H1 (cell line): ENCODE results near the gene PTMA. TPM values are rescaled to one million over a fixed set of nuclear protein-coding genes. Genes with fewer than 3 reads are reported as not detected.
"Not testable (repeated sequence)": the region's sequence is repeated elsewhere in the genome, so short reads cannot be mapped to it uniquely, and the experiment has no call there.

Source experiments
- CTCF ChIA-PET: fragments of 300-600 bp; sonication (Branson Sonifier 250); formaldehyde crosslinking; loops from one replicate; lab custom pipeline; 2021; ENCODE audit not compliant: partially characterized antibody; lab: Charles Lee
- POLR2A ChIA-PET: fragments of 300-600 bp; sonication (Branson Sonifier 250); formaldehyde crosslinking; loops from one replicate; lab custom pipeline; 2021; ENCODE audit warnings: inconsistent platforms; ENCODE audit not compliant: partially characterized antibody; lab: Charles Lee
- DNase-seq, 2 experiments: peaks; one replicate each; pipeline versions ENCODE4 v3.0.0 to v3.0.0-alpha.2; 2010 to 2022; ENCODE audit warnings: low spot score in 2 of 2, low read depth in 1 of 2, mixed read lengths in 1 of 2
- FAIRE-seq: peaks from 2 replicates; lab custom pipeline; 2011; peaks lifted over from hg19 to GRCh38; lab: Jason Lieb, UNC
- H2AFZ ChIP-seq: 2 replicates; pipeline ENCODE4 v1.8.1; 2012; ENCODE audit warnings: low read length, inconsistent platforms
- H2AK5ac ChIP-seq: 2 replicates; pipeline ENCODE4 v1.6.1; 2013; ENCODE audit warnings: low read depth, low read length
- H2BK120ac ChIP-seq: replicated peaks from 2 replicates; pipeline ENCODE3; 2013; ENCODE audit warnings: low read depth, low read length, inconsistent platforms
- H2BK12ac ChIP-seq: 2 replicates; pipeline ENCODE4 v1.6.1; 2013; ENCODE audit warnings: low read depth, low read length
- H2BK15ac ChIP-seq: 2 replicates; pipeline ENCODE4 v1.6.1; 2013; ENCODE audit warnings: low read length
- H2BK20ac ChIP-seq: 2 replicates; pipeline ENCODE4 v1.6.1; 2013; ENCODE audit warnings: low read length
- H2BK5ac ChIP-seq: 2 replicates; pipeline ENCODE4 v1.6.1; 2013; ENCODE audit warnings: low read depth, low read length
- H3K14ac ChIP-seq: 2 replicates; pipeline ENCODE4 v1.6.1; 2013; ENCODE audit warnings: inconsistent platforms; ENCODE audit not compliant: insufficient read length
- H3K18ac ChIP-seq: 2 replicates; pipeline ENCODE4 v1.6.1; 2013; ENCODE audit warnings: low read length; ENCODE audit errors: extremely low read depth
- H3K23ac ChIP-seq: 2 replicates; pipeline ENCODE4 v1.6.1; 2013; ENCODE audit warnings: inconsistent platforms; ENCODE audit not compliant: insufficient read length
- H3K23me2 ChIP-seq: 2 replicates; pipeline ENCODE4 v1.6.1; 2013; ENCODE audit warnings: low read depth, low read length
- H3K27ac ChIP-seq: 2 replicates; pipeline ENCODE4 v1.6.1; 2011; ENCODE audit warnings: low read depth, low read length, inconsistent platforms
- H3K27me3 ChIP-seq, 4 experiments: replicated peaks in 1 of 4; 1 replicate in 1 of 4; 2 replicates in 3 of 4; pipeline versions ENCODE4 v1.6.1 to v1.8.1; 2011 to 2013; ENCODE audit warnings: low read length in 3 of 4, mild to moderate bottlenecking in 3 of 4, inconsistent platforms in 2 of 4, mixed read lengths in 2 of 4, moderate library complexity in 1 of 4; ENCODE audit not compliant: control insufficient read depth in 3 of 4, insufficient read depth in 3 of 4; ENCODE audit errors: extremely low read depth in 1 of 4
- H3K36me3 ChIP-seq, 4 experiments: 2 replicates each; pipeline versions ENCODE4 v1.6.1 to v1.8.1; 2011 to 2013; ENCODE audit warnings: mild to moderate bottlenecking in 4 of 4, low read length in 3 of 4, moderate library complexity in 2 of 4, control low read depth in 1 of 4, inconsistent platforms in 1 of 4; ENCODE audit not compliant: insufficient read depth in 4 of 4, control insufficient read depth in 2 of 4
- H3K4ac ChIP-seq: replicated peaks from 2 replicates; pipeline ENCODE3; 2013; ENCODE audit warnings: low read length, low read depth, mixed read lengths, inconsistent platforms; ENCODE audit not compliant: insufficient read length
- H3K4me1 ChIP-seq, 4 experiments: replicated peaks in 1 of 4; 1 replicate in 1 of 4; 2 replicates in 3 of 4; pipeline versions ENCODE4 v1.6.1 to v1.8.1; 2011 to 2013; ENCODE audit warnings: low read length in 3 of 4, inconsistent platforms in 2 of 4, mixed read lengths in 1 of 4; ENCODE audit not compliant: insufficient read depth in 4 of 4, control insufficient read depth in 3 of 4
- H3K4me2 ChIP-seq, 2 experiments: 2 replicates each; pipeline versions ENCODE4 v1.6.1 to v1.8.1; 2011 to 2013; ENCODE audit warnings: low read depth in 2 of 2, low read length in 2 of 2, control low read depth in 1 of 2, inconsistent platforms in 1 of 2, mild to moderate bottlenecking in 1 of 2; ENCODE audit not compliant: insufficient read depth in 1 of 2
- H3K4me3 ChIP-seq, 4 experiments: fragments of 200-600, 300-600 bp in 1 of 4; sonication (generic), shearing (Covaris generic), sonication (Bioruptor Twin) in 1 of 4; 2 replicates each; pipeline versions ENCODE4 v1.5.1 to v1.8.1; 2011 to 2016; ENCODE audit warnings: low read length in 4 of 4, low read depth in 3 of 4, control low read depth in 2 of 4, inconsistent platforms in 2 of 4, mild to moderate bottlenecking in 2 of 4, mixed read lengths in 1 of 4, moderate library complexity in 1 of 4; ENCODE audit not compliant: insufficient read depth in 2 of 4; ENCODE audit errors: extremely low read depth in 1 of 4
- H3K56ac ChIP-seq: replicated peaks from 2 replicates; pipeline ENCODE3; 2013; ENCODE audit warnings: low read depth, mild to moderate bottlenecking, mixed read lengths, low read length, inconsistent platforms; ENCODE audit not compliant: insufficient read length
- H3K79me1 ChIP-seq: 2 replicates; pipeline ENCODE4 v1.6.1; 2013; ENCODE audit warnings: low read depth, low read length, control low read depth
- H3K79me2 ChIP-seq, 2 experiments: 2 replicates each; pipeline versions ENCODE4 v1.6.1 to v1.8.1; 2012 to 2013; ENCODE audit warnings: low read length in 2 of 2, mild to moderate bottlenecking in 2 of 2, inconsistent platforms in 1 of 2; ENCODE audit not compliant: insufficient read depth in 2 of 2, control insufficient read depth in 1 of 2
- H3K9ac ChIP-seq, 4 experiments: replicated peaks in 1 of 4; 1 replicate in 1 of 4; 2 replicates in 3 of 4; pipeline versions ENCODE4 v1.6.1 to v1.8.1; 2011 to 2013; ENCODE audit warnings: low read depth in 3 of 4, low read length in 3 of 4, control low read depth in 2 of 4, mild to moderate bottlenecking in 2 of 4, moderate library complexity in 2 of 4, inconsistent platforms in 1 of 4; ENCODE audit errors: extremely low read depth in 1 of 4
- H3K9me3 ChIP-seq, 2 experiments: 2 replicates each; pipeline versions ENCODE4 v1.6.1 to v1.8.1; 2012 to 2013; ENCODE audit warnings: mild to moderate bottlenecking in 2 of 2, moderate library complexity in 2 of 2, control low read depth in 1 of 2, inconsistent platforms in 1 of 2, low read depth in 1 of 2, low read length in 1 of 2, mixed read lengths in 1 of 2; ENCODE audit not compliant: insufficient read depth in 2 of 2
- H4K20me1 ChIP-seq, 2 experiments: replicated peaks in 1 of 2; 2 replicates each; pipeline versions ENCODE3 to v1.8.1; 2011 to 2013; ENCODE audit warnings: inconsistent platforms in 2 of 2, low read length in 2 of 2, mild to moderate bottlenecking in 1 of 2; ENCODE audit not compliant: insufficient read depth in 2 of 2, control insufficient read depth in 1 of 2
- H4K5ac ChIP-seq: 2 replicates; pipeline ENCODE4 v1.6.1; 2013; ENCODE audit warnings: low read length, low read depth, mixed read lengths, inconsistent platforms; ENCODE audit not compliant: insufficient read length
- H4K8ac ChIP-seq: 2 replicates; pipeline ENCODE4 v1.8.0; 2013; ENCODE audit warnings: mild to moderate bottlenecking, moderate library complexity, low read length, inconsistent platforms; ENCODE audit not compliant: insufficient read depth; ENCODE audit errors: extremely low read depth
- H4K91ac ChIP-seq: replicated peaks from 2 replicates; pipeline ENCODE3; 2013; ENCODE audit warnings: low read length, mixed read lengths, inconsistent platforms; ENCODE audit not compliant: insufficient read length
- CEBPB ChIP-seq: IDR thresholded peaks from 2 replicates; pipeline ENCODE4 v1.6.1; 2012; ENCODE audit warnings: low read depth, low read length
- WGBS, 2 experiments: shearing (Covaris generic) in 1 of 2; methylation state at CpG; one replicate each; pipeline versions ENCODE4 v1.1.6 to v1.1.7; 2013 to 2015; ENCODE audit warnings: low lambda C conversion rate in 2 of 2, mixed read lengths in 2 of 2, inconsistent platforms in 1 of 2, low coverage in 1 of 2, missing lambda C conversion rate in 1 of 2; ENCODE audit not compliant: insufficient replicate concordance in 2 of 2, insufficient coverage in 1 of 2, insufficient read length in 1 of 2; ENCODE audit errors: extremely low coverage in 1 of 2, missing lambda C conversion rate in 1 of 2; 5-methylcytosine and 5-hydroxymethylcytosine counted together
- polyA plus RNA-seq, 7 experiments: library from polyadenylated mRNA; depleted of rRNA in 3 of 7; stranded (reverse) in 5 of 7; unstranded in 2 of 7; fragments of >200 nt in 5 of 7; fragments of 200-250 nt in 2 of 7; gene quantifications; 1 replicate in 5 of 7; 2 replicates in 1 of 7; 4 replicates in 1 of 7; pipeline versions ENCODE4 v1.2.1 to v1.2.3, GENCODE V29; 2011 to 2013; ENCODE audit warnings: missing spikeins in 2 of 7, mixed read lengths in 2 of 7
- total RNA-seq: library from RNA; stranded (reverse); fragmentation: NEBNext Ultra II Directional; extraction: Animal tissue kit (Norgen Biotek cat#: 25700); gene quantifications from 2 replicates; pipeline ENCODE4 v1.2.1, GENCODE V29; 2021

The PTMA gene
- total and polyA plus RNA-seq, 2 of the 8 experiments (the other 6 are each of a cell fraction or from before 2014, with no cell fraction given): 683 to 2,680 TPM

- not testable (repeated sequence) for H4K20me1 ChIP-seq, H2BK12ac ChIP-seq, H4K5ac ChIP-seq, DNase-seq, H3K9ac ChIP-seq, H3K4me2 ChIP-seq, H3K9me3 ChIP-seq, H3K23me2 ChIP-seq, H3K23ac ChIP-seq, H3K27ac ChIP-seq, H3K36me3 ChIP-seq, H3K79me1 ChIP-seq, H2BK5ac ChIP-seq, H2BK20ac ChIP-seq, H3K79me2 ChIP-seq, H3K14ac ChIP-seq, H3K4me3 ChIP-seq, H2BK15ac ChIP-seq, H3K4ac ChIP-seq, H3K56ac ChIP-seq, H2AK5ac ChIP-seq, FAIRE-seq, H2BK120ac ChIP-seq, H2AFZ ChIP-seq, H3K27me3 ChIP-seq, H4K91ac ChIP-seq
- 95% methylated on average over 10 of the region's 10 CpGs; no CpG with 5 or more reads in 1 of the 2 experiments for WGBS, 2 experiments
- CTCF ChIA-PET: interaction anchor here (0.6 to 0.7 kb wide), 2 partner anchors 11 to 97 kb away, joined by 4 read pairs; no protein-coding TSS in a partner anchor
- Histone ChIP-seq H3K4me1 (peaks cover 4 to 11% (median 7%) of the 10 kb centered on the region in 4 experiments; a peak in 4 of 7 replicates), H4K8ac (peak overlapping the region; percentile 51; the same call in 1 of the 2 replicates), H3K18ac (peak overlapping the region; percentile 19; the same call in 1 of the 2 replicates)
- POLR2A ChIA-PET: interaction anchor here (1.0 to 1.5 kb wide), 3 partner anchors 14 to 77 kb away, joined by 3 to 4 read pairs (median 3); no protein-coding TSS in a partner anchor
- TF ChIP-seq CEBPB: 0 out of 2 replicates have a peak, but pooled peaks have one; percentile 33
Measured at GRCh38 chr2:231749016-231749415, 40.7 kb downstream of the PTMA start.
